CD8-positive, alpha-beta memory T cell (primary cell): ENCODE measurements around the gene LARP1B. TPM values are rescaled to one million over a fixed set of nuclear protein-coding genes. Genes with fewer than 3 reads are reported as not detected.
"Not testable (repeated sequence)": the region's sequence is repeated elsewhere in the genome, so short reads cannot be mapped to it uniquely, and the experiment has no call there.

ENCODE experiments used
- CTCF ChIA-PET: fragments of 350-600 bp; sonication (Branson Sonifier 250); formaldehyde crosslinking; loops from one replicate; lab custom pipeline; 2021; ENCODE audit warnings: antibody characterized with exemption; lab: Charles Lee
- POLR2A ChIA-PET: fragments of 350-600 bp; sonication (Branson Sonifier 250); formaldehyde crosslinking; loops from one replicate; lab custom pipeline; 2021; ENCODE audit warnings: antibody characterized with exemption; lab: Charles Lee
- DNase-seq, 5 donors: peaks; one replicate each; pipeline versions ENCODE4 v3.0.0 to v3.0.0-alpha.2; 2020 to 2022; ENCODE audit warnings: mixed read lengths in 1 of 5
- H3K27ac ChIP-seq: one replicate; pipeline ENCODE4 v1.7.0; 2013; ENCODE audit warnings: low read depth, mild to moderate bottlenecking, low read length, moderate library complexity
- H3K27me3 ChIP-seq: 2 replicates; pipeline ENCODE4 v1.7.0; 2013; ENCODE audit warnings: low read length, mild to moderate bottlenecking; ENCODE audit not compliant: insufficient read depth, poor library complexity, severe bottlenecking
- H3K36me3 ChIP-seq: 2 replicates; pipeline ENCODE4 v1.7.0; 2013; ENCODE audit warnings: mild to moderate bottlenecking, low read length, moderate library complexity; ENCODE audit not compliant: insufficient read depth
- H3K4me1 ChIP-seq: 2 replicates; pipeline ENCODE4 v1.7.0; 2013; ENCODE audit warnings: mild to moderate bottlenecking, low read length, moderate library complexity; ENCODE audit not compliant: insufficient read depth
- H3K4me3 ChIP-seq: 2 replicates; pipeline ENCODE4 v1.7.0; 2013; ENCODE audit warnings: mild to moderate bottlenecking, low read length
- H3K9me3 ChIP-seq: 2 replicates; pipeline ENCODE4 v1.7.0; 2013; ENCODE audit warnings: mild to moderate bottlenecking, low read length
- H3K27ac Mint-ChIP-seq, 8 donors: one replicate each; pipeline ENCODE4 v1.8.0; 2020 to 2021; ENCODE audit warnings: mixed read lengths in 8 of 8, mild to moderate bottlenecking in 6 of 8, inconsistent platforms in 3 of 8, moderate library complexity in 3 of 8
- H3K27me3 Mint-ChIP-seq, 2 donors: one replicate each; pipeline ENCODE4 v1.8.0; 2020 to 2021; ENCODE audit warnings: mixed read lengths in 2 of 2, mild to moderate bottlenecking in 1 of 2, moderate library complexity in 1 of 2
- H3K36me3 Mint-ChIP-seq, 3 donors: one replicate each; pipeline ENCODE4 v1.8.0; 2020 to 2021; ENCODE audit warnings: mixed read lengths in 3 of 3, inconsistent platforms in 1 of 3, mild to moderate bottlenecking in 1 of 3
- H3K4me1 Mint-ChIP-seq, 3 donors: one replicate each; pipeline ENCODE4 v1.8.0; 2020 to 2021; ENCODE audit warnings: mixed read lengths in 3 of 3, inconsistent platforms in 1 of 3, mild to moderate bottlenecking in 1 of 3
- H3K4me3 Mint-ChIP-seq, 7 donors: one replicate each; pipeline ENCODE4 v1.8.0; 2020 to 2021; ENCODE audit warnings: mixed read lengths in 7 of 7, mild to moderate bottlenecking in 6 of 7, moderate library complexity in 4 of 7, inconsistent platforms in 2 of 7
- H3K9me3 Mint-ChIP-seq, 5 donors: one replicate each; pipeline ENCODE4 v1.8.0; 2020 to 2022; ENCODE audit warnings: mixed read lengths in 5 of 5, mild to moderate bottlenecking in 3 of 5, moderate library complexity in 2 of 5, inconsistent platforms in 1 of 5
- polyA plus RNA-seq: library from polyadenylated mRNA; unstranded; fragments of 300-500 nt; fragmentation: Illumina TruSeq; gene quantifications from one replicate; pipeline ENCODE4 v1.2.3, GENCODE V29; 2021
- total RNA-seq, 2 experiments: library from RNA; stranded (reverse); gene quantifications; one replicate each; pipeline ENCODE4 v1.2.3, GENCODE V29; 2021

The LARP1B gene
- total and polyA plus RNA-seq, 3 experiments from 2014 or later: 6.8 to 22.0 (median 20.3) TPM

DNA sequence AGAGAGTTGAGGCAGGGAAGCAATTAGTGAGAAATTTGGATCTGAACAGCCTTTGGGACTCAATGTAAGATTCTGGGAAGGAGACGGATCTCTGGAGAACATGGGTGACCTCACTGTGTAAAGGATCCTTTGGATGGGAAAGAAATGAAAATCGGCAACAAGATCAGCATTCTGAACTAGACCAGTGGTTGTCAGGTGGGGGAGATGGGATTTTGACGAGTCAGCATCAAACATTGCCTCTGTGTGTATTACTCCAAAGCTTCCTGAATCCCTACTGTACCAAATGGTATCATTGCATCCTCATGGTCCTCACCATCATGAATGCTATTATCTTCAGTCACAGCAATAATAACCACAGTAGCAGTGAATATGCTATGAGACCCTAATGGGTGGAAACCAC, 173.7 kb downstream of the LARP1B start:
- Mint-ChIP-seq H3K4me3 (no peak overlapping the region), H3K36me3 (no peaks in the 10 kb centered on the region), H3K27me3 (peaks cover 2 to 13% of the 10 kb centered on the region in 2 donors), H3K9me3 (no peaks in the 10 kb centered on the region), H3K4me1 (no peaks in the 10 kb centered on the region), H3K27ac (no peak overlapping the region)
- H3K27ac ChIP-seq: no peak overlapping the region
- no peaks in the 10 kb centered on the region for H3K9me3 ChIP-seq
- H3K36me3 ChIP-seq: no peaks in the 10 kb centered on the region
- ChIA-PET POLR2A (no interaction called here), CTCF (no interaction called here)
- no peaks in the 10 kb centered on the region for H3K4me1 ChIP-seq
- H3K27me3 ChIP-seq: no peaks in the 10 kb centered on the region
- no peak for DNase-seq
- no peak overlapping the region for H3K4me3 ChIP-seq

DNA sequence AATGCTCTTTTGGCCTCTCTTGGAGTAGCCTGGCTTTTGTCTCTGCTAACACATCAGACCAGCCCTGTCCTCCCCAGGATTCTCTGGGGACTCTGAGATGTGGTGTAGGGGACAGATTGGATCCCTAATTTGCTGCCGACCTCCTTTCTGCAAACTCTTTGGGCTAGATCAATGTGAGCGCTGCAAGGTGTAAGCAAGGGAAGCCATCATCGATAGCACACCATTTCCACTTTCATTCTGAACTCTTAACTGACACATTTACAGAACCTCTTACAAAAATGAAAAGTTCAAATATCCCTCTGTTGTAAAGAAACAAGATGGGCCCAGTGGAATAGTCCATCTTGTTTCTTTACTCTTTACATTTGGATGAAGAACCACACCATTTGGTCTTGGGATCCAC, 179.9 kb downstream of the LARP1B start:
- Histone ChIP-seq H3K27me3 (no peaks in the 10 kb centered on the region), H3K36me3 (no peaks in the 10 kb centered on the region), H3K4me1 (no peaks in the 10 kb centered on the region), H3K27ac (no peak overlapping the region), H3K9me3 (no peaks in the 10 kb centered on the region), H3K4me3 (no peak overlapping the region)
- Mint-ChIP-seq H3K36me3 (no peaks in the 10 kb centered on the region), H3K4me3 (no peak overlapping the region), H3K4me1 (no peaks in the 10 kb centered on the region), H3K27me3 (peaks cover 14 to 34% of the 10 kb centered on the region in 2 donors), H3K27ac (no peak overlapping the region), H3K9me3 (no peaks in the 10 kb centered on the region)
- ChIA-PET CTCF (no interaction called here), POLR2A (no interaction called here)
- no peak for DNase-seq

DNA sequence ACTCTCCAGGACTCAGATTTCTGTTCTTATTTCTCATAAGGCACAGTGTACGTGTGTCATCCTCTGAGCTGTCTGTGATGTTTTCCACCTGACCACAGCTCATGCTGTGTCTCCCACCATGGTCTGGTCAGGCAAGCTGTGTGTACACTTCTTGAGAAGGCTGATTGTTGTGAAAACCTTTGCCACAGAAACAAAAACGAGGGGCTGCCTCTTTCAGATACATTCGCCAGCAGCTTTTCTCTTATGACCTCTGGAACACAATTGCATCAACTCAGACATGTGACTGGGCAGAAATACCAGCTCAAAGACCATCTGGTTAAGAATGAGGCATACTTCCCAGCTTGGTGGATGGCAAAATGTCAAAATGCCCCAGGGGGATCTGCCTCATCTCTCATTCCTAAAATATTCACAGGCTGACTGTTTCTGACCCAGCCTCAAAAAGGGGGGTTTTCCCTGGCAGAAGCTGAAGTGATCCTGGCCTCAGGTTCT, 180.4 kb downstream of the LARP1B start:
- H3K36me3 ChIP-seq: no peaks in the 10 kb centered on the region
- no peaks in the 10 kb centered on the region for H3K36me3 Mint-ChIP-seq
- H3K4me3 ChIP-seq: no peak overlapping the region
- H3K27ac Mint-ChIP-seq: no peak overlapping the region
- H3K9me3 ChIP-seq: no peaks in the 10 kb centered on the region
- no peaks in the 10 kb centered on the region for H3K9me3 Mint-ChIP-seq
- H3K27ac ChIP-seq: no peak overlapping the region
- peaks cover 14 to 33% of the 10 kb centered on the region in 2 donors for H3K27me3 Mint-ChIP-seq
- no peak for DNase-seq
- H3K4me1 ChIP-seq: no peaks in the 10 kb centered on the region
- H3K4me1 Mint-ChIP-seq: no peaks in the 10 kb centered on the region
- ChIA-PET CTCF (no interaction called here), POLR2A (no interaction called here)
- H3K27me3 ChIP-seq: no peaks in the 10 kb centered on the region
- H3K4me3 Mint-ChIP-seq: no peak overlapping the region

DNA sequence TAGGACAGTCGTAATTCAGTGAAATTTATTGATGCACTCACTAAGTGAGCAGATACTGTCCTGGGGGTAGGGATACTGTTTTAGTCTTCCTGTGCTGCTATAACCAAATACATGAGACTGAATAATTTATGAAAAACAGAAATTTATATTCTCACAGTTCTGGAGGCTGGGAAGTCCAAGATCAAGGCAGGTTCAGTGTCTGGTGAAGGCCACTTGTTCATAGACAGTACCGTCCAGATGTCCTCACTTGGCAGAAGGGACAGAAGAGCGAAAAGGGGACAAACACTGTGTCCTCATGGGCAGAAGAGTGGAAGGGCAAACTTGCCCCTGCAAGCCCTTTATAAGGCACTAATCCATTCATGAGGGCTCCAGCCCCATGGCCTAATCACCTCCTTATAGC, 180.9 kb downstream of the LARP1B start:
- peaks cover 14 to 33% of the 10 kb centered on the region in 2 donors for H3K27me3 Mint-ChIP-seq
- H3K4me3 Mint-ChIP-seq: no peak overlapping the region
- Histone ChIP-seq H3K36me3 (no peaks in the 10 kb centered on the region), H3K4me1 (no peaks in the 10 kb centered on the region), H3K27me3 (no peaks in the 10 kb centered on the region), H3K9me3 (no peaks in the 10 kb centered on the region), H3K4me3 (no peak overlapping the region), H3K27ac (no peak overlapping the region)
- no peak overlapping the region for H3K27ac Mint-ChIP-seq
- no peaks in the 10 kb centered on the region for H3K9me3 Mint-ChIP-seq
- no peak for DNase-seq
- H3K4me1 Mint-ChIP-seq: no peaks in the 10 kb centered on the region
- CTCF ChIA-PET: no interaction called here
- H3K36me3 Mint-ChIP-seq: no peaks in the 10 kb centered on the region
- POLR2A ChIA-PET: no interaction called here

DNA sequence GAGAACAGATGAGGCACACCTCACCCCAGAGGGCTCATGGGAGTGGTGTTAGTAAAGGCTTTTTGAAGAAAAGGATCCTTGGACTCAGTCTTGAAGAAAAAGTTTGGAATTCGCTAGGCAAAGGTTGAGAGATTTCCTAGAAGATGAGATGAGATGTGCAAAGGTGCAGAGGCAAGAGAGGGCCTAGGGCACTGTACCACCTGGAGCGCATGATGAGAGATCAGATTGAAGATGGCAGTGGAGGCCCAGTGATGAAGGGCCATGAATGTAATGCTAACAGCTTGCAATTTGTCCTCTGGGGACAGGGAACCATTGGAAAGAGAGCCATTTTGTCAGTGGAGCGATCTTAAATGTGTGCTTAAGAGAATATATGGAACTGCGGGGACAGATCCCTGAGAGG, 181.5 kb downstream of the LARP1B start:
- Mint-ChIP-seq H3K27ac (peak overlapping the region in 1 of 8 donors; percentile 9), H3K27me3 (peaks cover 13 to 30% of the 10 kb centered on the region in 2 donors), H3K36me3 (no peaks in the 10 kb centered on the region), H3K4me3 (no peak overlapping the region), H3K9me3 (peaks cover 0 to 2% (median 0%) of the 10 kb centered on the region in 5 donors), H3K4me1 (no peaks in the 10 kb centered on the region)
- POLR2A ChIA-PET: no interaction called here
- CTCF ChIA-PET: no interaction called here
- Histone ChIP-seq H3K4me3 (no peak overlapping the region), H3K27me3 (no peaks in the 10 kb centered on the region), H3K9me3 (no peaks in the 10 kb centered on the region), H3K4me1 (no peaks in the 10 kb centered on the region), H3K36me3 (no peaks in the 10 kb centered on the region), H3K27ac (no peak overlapping the region)
- DNase-seq: no peak

DNA sequence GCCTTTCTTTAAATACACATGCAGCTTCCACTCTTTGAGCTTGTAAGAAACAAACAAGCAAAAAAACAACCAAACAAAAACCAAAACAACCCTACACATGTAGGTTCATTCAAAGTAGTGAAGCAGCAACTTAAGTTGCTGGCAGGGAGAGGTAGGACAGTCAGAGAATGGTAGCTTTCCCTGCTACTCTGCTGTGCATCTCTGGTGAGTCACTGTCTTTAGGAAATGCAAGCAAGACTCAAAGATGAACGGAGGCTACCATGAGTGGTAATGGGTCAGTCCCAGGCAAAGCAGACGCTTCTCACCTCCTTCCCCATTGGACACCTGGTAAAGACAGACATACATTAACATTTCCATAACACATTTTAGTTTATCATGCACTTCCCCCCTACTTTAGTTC, 183.3 kb downstream of the LARP1B start:
- Mint-ChIP-seq H3K36me3 (peaks cover 0 to 4% (median 0%) of the 10 kb centered on the region in 3 donors), H3K27me3 (peaks cover 12 to 30% of the 10 kb centered on the region in 2 donors), H3K27ac (no peak overlapping the region), H3K4me1 (no peaks in the 10 kb centered on the region), H3K9me3 (peaks cover 0 to 13% (median 5%) of the 10 kb centered on the region in 5 donors), H3K4me3 (no peak overlapping the region)
- Histone ChIP-seq H3K4me3 (no peak overlapping the region), H3K27me3 (no peaks in the 10 kb centered on the region), H3K4me1 (no peaks in the 10 kb centered on the region), H3K36me3 (no peaks in the 10 kb centered on the region), H3K9me3 (no peaks in the 10 kb centered on the region), H3K27ac (no peak overlapping the region)
- POLR2A ChIA-PET: no interaction called here
- DNase-seq: no peak
- CTCF ChIA-PET: no interaction called here

DNA sequence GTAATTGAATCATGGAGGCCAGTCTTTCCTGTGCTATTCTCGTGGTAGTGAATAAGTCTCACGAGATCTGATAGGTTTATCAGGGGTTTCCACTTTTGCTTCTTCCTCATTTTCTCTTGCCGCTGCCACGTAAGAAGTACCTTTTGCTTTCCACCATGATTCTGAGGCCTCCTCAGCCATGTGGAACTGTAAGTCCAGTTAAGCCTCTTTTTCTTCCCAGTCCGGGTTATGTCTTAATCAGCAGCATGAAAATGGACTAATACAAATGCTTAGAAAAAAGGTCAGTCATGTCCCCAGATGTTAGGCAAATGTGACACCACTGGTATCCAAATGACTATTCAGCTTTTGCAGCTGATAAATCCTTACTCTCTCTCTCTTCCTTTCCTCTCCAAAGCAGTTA, 184.3 kb downstream of the LARP1B start:
- POLR2A ChIA-PET, H3K27me3 ChIP-seq, H3K9me3 ChIP-seq, H3K4me3 ChIP-seq, H3K4me3 Mint-ChIP-seq, H3K36me3 Mint-ChIP-seq, H3K4me1 Mint-ChIP-seq, H3K4me1 ChIP-seq, CTCF ChIA-PET, DNase-seq, H3K27ac Mint-ChIP-seq, H3K36me3 ChIP-seq, H3K27ac ChIP-seq: not testable (repeated sequence)
- peaks cover 12 to 27% of the 10 kb centered on the region in 2 donors for H3K27me3 Mint-ChIP-seq
- peaks cover 0 to 17% (median 8%) of the 10 kb centered on the region in 5 donors for H3K9me3 Mint-ChIP-seq

DNA sequence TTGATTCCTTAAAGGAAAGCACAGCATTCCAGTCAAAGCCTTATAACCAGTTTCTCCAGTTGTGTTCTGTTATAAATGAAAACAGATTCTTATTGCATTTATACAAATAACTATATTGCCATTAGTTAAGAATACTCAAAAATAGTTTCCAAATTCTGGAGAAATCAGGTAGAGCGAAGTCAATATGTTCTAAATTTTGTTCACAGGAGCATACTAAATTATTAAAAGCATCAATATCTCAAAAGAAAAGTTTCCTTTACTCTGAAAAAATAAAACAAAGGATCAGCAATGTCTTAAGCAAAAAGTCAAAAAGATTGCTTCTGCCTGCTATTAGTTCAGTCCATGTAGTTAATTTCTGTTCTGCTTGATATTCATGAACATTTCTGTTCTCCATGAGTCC, 186.8 kb downstream of the LARP1B start:
- Mint-ChIP-seq H3K9me3 (peaks cover 0 to 17% (median 12%) of the 10 kb centered on the region in 5 donors), H3K27ac (no peak overlapping the region)

More for the DNA sequence above, 186.8 kb downstream of the LARP1B start:
- Mint-ChIP-seq H3K4me1 (no peaks in the 10 kb centered on the region), H3K27me3 (peaks cover 4 to 16% of the 10 kb centered on the region in 2 donors), H3K4me3 (no peak overlapping the region), H3K36me3 (peaks cover 0 to 7% (median 0%) of the 10 kb centered on the region in 3 donors)
- ChIA-PET POLR2A (no interaction called here), CTCF (no interaction called here)
- DNase-seq: no peak
- no peaks in the 10 kb centered on the region for H3K36me3 ChIP-seq
- H3K4me3 ChIP-seq: no peak overlapping the region
- no peak overlapping the region for H3K27ac ChIP-seq
- H3K4me1 ChIP-seq: no peaks in the 10 kb centered on the region
- no peaks in the 10 kb centered on the region for H3K9me3 ChIP-seq
- H3K27me3 ChIP-seq: no peaks in the 10 kb centered on the region
